Suprapubic skin (tissue), 4 donors: ENCODE results near the gene STAG2.

Experiments used
- CTCF ChIP-seq, 2 donors: fragments of 200-600 bp in 1 of 2; fragments of 450-650 bp in 1 of 2; sonication (generic) in 1 of 2; IDR thresholded peaks; one replicate each; pipeline ENCODE4 v1.5.1; 2016 to 2019; ENCODE audit warnings: antibody characterized with exemption in 2 of 2, mild to moderate bottlenecking in 1 of 2, moderate library complexity in 1 of 2
- EP300 ChIP-seq: sonication (generic); formaldehyde crosslinking; IDR thresholded peaks from one replicate; pipeline ENCODE4 v1.6.1; 2017; ENCODE audit warnings: antibody characterized with exemption
- POLR2A ChIP-seq, 2 donors: fragments of 450-650 bp; IDR thresholded peaks; one replicate each; pipeline ENCODE4 v1.6.1; 2017; ENCODE audit warnings: antibody characterized with exemption in 2 of 2, mild to moderate bottlenecking in 2 of 2, moderate library complexity in 2 of 2
- POLR2AphosphoS5 ChIP-seq, 3 donors: sonication (generic); formaldehyde crosslinking; IDR thresholded peaks; one replicate each; pipeline ENCODE4 v1.6.1; 2017; ENCODE audit warnings: antibody characterized with exemption in 3 of 3

GRCh38 chrX:123993326-123993725 lies 31.8 kb downstream of the STAG2 start:
- TF ChIP-seq CTCF (IDR thresholded peaks at IDR 0.05) (no peak), EP300 (no peak), POLR2AphosphoS5 (IDR thresholded peaks at IDR 0.05) (no peak), POLR2A (IDR thresholded peaks at IDR 0.05) (no peak)
